Dermis microvascular lymphatic vessel endothelial cell (primary cell): ENCODE data around the gene TSSK2. TPM values are rescaled to one million over a fixed set of nuclear protein-coding genes. Genes with fewer than 3 reads are reported as not detected.

Source experiments
- DNase-seq, 2 donors: peaks; one replicate each; pipeline versions ENCODE4 v3.0.0 to v3.0.0-alpha.2; 2010; ENCODE audit warnings: low read depth in 2 of 2
- total RNA-seq: library from RNA; depleted of rRNA; stranded (reverse); fragments of >200 nt; gene quantifications from 2 replicates; pipeline ENCODE4 v1.2.1, GENCODE V29; 2014

TSSK2 gene
- total RNA-seq, 1 donor from 2014 or later: not detected

DNA sequence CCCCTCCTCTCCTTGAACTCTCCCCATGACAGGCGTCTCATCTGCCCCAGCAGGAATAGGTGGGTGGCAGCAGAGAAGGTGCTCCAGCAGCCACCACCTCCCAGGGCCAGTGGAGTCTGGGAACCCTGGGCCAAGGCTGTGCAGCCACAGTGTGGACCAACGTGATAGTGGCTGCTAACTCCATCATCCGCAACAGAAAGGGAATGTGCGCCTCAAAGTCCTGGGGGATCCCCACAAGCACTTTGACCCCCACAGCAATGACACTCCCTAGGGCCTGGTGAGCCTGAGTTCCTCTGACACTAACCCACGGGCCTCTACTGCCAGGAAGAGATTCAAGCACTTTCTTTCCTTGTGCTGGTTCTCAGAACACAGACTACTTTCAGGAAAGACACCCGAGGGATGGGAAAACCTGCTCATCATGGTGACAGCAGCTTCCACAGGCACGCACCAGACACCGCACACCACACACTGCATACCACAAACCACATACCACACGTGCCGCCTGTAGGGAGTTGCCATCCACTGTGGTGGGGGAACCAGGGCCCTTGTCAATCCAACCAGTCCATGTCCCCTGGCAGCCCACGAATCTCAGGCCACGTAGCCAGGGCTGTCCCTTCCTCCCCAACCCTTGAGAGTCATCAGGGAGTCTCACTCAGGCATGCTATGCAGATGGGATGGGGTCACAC is 50.8 kb downstream of the TSSK2 start:
- no peak for DNase-seq

Other genes starting within 250 kb of the TSSK2 start
- 0.25 and 0.51 TPM in 2 replicates for gene DGCR6, start 225.0 kb upstream of the TSSK2 start, total RNA-seq
- not detected in 2 replicates for gene PRODH, start 195.0 kb upstream of the TSSK2 start, total RNA-seq
- 30.2 and 43.7 TPM in 2 replicates for gene DGCR2, start 8.9 kb upstream of the TSSK2 start, total RNA-seq
- gene ESS2, start 13.3 kb downstream of the TSSK2 start, total RNA-seq: 4.2 and 6.3 TPM in 2 replicates
- gene GSC2, start 19.0 kb downstream of the TSSK2 start, total RNA-seq: not detected in 2 replicates
- 68.5 and 70.0 TPM in 2 replicates for gene SLC25A1, start 47.4 kb downstream of the TSSK2 start, total RNA-seq
- 2.8 and 3.5 TPM in 2 replicates for gene CLTCL1, start 160.4 kb downstream of the TSSK2 start, total RNA-seq